Spinal cord (tissue), 10 donors: ENCODE data around the gene SLC49A3. TPM values are rescaled to one million over a fixed set of nuclear protein-coding genes. Genes with fewer than 3 reads are reported as not detected.
"Not testable (repeated sequence)": the region's sequence is repeated elsewhere in the genome, so short reads cannot be mapped to it uniquely, and the experiment has no call there.

ENCODE experiments used
- DNase-seq, 6 donors: peaks; one replicate each; pipeline versions ENCODE4 v3.0.0 to v3.0.0-alpha.2; 2013 to 2015; ENCODE audit warnings: low spot score in 6 of 6, low read depth in 4 of 6
- H3K27ac ChIP-seq: one replicate; pipeline ENCODE4 v1.5.1; 2013; ENCODE audit warnings: low read depth, low read length, control low read depth
- H3K27me3 ChIP-seq: one replicate; pipeline ENCODE4 v1.6.1; 2013; ENCODE audit warnings: low read length; ENCODE audit not compliant: control insufficient read depth, insufficient read depth
- H3K36me3 ChIP-seq: one replicate; pipeline ENCODE4 v1.6.1; 2013; ENCODE audit warnings: low read length; ENCODE audit not compliant: control insufficient read depth, insufficient read depth
- H3K4me1 ChIP-seq: one replicate; pipeline ENCODE4 v1.6.1; 2013; ENCODE audit warnings: low read length; ENCODE audit not compliant: control insufficient read depth, insufficient read depth
- H3K4me3 ChIP-seq: one replicate; pipeline ENCODE4 v1.5.1; 2013; ENCODE audit warnings: low read depth, low read length, control low read depth
- H3K9me3 ChIP-seq: one replicate; pipeline ENCODE4 v1.6.1; 2013; ENCODE audit warnings: low read length; ENCODE audit not compliant: control insufficient read depth, insufficient read depth
- WGBS: methylation state at CpG from one replicate; pipeline ENCODE4 v1.1.5; 2013; ENCODE audit warnings: missing lambda C conversion rate; ENCODE audit not compliant: insufficient coverage; 5-methylcytosine and 5-hydroxymethylcytosine counted together
- polyA plus RNA-seq, 2 donors: library from polyadenylated mRNA; unstranded; fragments of 120-200 nt; gene quantifications; one replicate each; pipeline ENCODE4 v1.2.1, GENCODE V29; 2013; ENCODE audit not compliant: insufficient read length in 2 of 2
- total RNA-seq, 2 donors: library from RNA; depleted of rRNA in 1 of 2; stranded (reverse); fragments of 120-200 nt in 1 of 2; fragments of >200 nt in 1 of 2; gene quantifications; one replicate each; pipeline versions ENCODE4 v1.2.3 to v1.2.4, GENCODE V29; 2013 to 2014
- donor health status: healthy.

SLC49A3 gene
- total and polyA plus RNA-seq, 4 donors: 1.6 to 6.4 (median 3.4) TPM

DNA sequence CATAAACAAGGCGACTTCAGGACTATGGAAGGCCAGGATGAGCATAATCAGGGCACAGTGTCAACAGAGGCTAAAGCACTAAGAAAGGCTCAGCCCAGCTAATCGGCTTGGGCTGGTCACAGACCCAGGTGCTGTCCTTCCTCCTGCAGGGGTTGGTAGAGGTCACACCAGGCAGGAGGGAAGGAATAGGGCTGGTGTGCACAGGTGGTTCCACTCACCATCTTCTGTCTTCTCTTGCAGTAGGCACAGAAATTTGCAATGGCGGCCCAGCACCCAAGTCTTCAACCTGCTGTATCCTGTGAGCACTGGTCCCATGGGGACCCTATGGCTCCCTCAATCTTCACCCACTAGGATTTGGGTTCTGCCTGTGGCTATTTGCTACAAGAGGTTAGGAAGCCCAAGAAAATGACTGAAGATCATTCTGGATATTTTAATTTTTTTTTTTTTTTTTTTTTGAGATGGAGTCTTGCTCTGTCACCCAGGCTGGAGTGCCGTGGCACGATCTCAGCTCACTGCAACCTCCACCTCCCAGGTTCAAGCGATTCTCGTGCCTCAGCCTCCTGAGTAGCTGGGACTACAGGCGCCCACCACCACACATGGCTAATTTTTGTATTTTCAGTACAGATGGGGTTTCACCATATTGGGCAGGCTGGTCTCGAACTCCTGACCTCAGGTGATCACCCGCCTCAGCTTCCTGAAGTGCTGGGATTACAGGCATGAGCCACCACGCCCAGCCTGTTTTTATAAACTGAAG, 19.0 kb downstream of the SLC49A3 start:
- 93% methylated on average over 5 of the region's 11 CpGs for WGBS
- not testable (repeated sequence) for H3K27me3 ChIP-seq, H3K4me3 ChIP-seq, H3K9me3 ChIP-seq, H3K27ac ChIP-seq, DNase-seq
- Histone ChIP-seq H3K4me1 (peaks cover 22% of the 10 kb centered on the region), H3K36me3 (peaks cover 42% of the 10 kb centered on the region)

- DNase-seq, H3K27ac ChIP-seq, H3K4me3 ChIP-seq, H3K9me3 ChIP-seq, H3K27me3 ChIP-seq: not testable (repeated sequence)
- Histone ChIP-seq H3K4me1 (peaks cover 27% of the 10 kb centered on the region), H3K36me3 (peaks cover 39% of the 10 kb centered on the region)
- 89% methylated on average over 6 of the region's 6 CpGs for WGBS
These were observed 20.7 kb downstream of the SLC49A3 start for GRCh38 chr4:668219-668618.

- Histone ChIP-seq H3K4me3 (no peak overlapping the region), H3K9me3 (no peaks in the 10 kb centered on the region), H3K27ac (no peak overlapping the region), H3K4me1 (peaks cover 33% of the 10 kb centered on the region), H3K36me3 (peaks cover 39% of the 10 kb centered on the region), H3K27me3 (no peaks in the 10 kb centered on the region)
- 51% methylated on average over 9 of the region's 10 CpGs for WGBS
- DNase-seq: no peak
These were observed 21.4 kb downstream of the SLC49A3 start for GRCh38 chr4:667545-667925.

DNA sequence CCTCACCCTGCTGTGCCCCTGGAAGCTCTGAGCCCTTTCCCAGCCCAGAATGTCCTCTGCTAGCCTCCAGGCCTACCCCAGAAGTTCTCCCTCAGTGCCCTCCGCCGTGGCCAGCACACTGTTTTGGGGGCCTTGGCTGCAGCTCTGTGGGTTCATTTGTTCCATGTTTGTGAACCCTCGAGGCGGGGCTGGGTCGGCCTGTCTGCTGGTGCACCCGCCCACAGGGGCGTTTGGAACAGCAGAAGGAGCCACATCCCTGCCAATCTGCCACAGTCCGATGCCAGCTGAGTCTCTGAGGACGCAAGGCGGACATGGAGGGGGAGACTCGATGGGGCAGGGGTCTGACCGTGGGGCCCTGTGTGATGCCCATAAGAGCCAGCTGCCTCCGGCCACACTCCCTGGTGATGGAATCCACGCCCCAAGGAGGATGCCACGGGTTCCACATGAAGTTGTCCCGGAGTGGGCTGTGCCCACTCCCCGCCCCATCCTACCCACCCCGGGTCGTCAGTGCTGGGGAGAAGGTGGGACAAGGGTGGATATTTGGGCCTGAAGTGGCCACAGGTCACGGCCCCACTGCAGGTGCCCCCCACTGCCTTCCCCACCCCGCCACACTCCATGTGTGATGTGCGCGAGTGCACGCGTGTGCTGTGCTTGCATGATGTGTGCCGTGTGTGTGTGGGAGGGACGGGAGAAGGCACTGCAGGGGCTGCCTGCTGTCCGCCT, 22.0 kb downstream of the SLC49A3 start:
- no peak overlapping the region for H3K27ac ChIP-seq
- WGBS: 92% methylated on average over 22 of the region's 28 CpGs
- DNase-seq: no peak
- peaks cover 36% of the 10 kb centered on the region for H3K4me1 ChIP-seq
- no peak overlapping the region for H3K4me3 ChIP-seq
- no peaks in the 10 kb centered on the region for H3K9me3 ChIP-seq
- no peaks in the 10 kb centered on the region for H3K27me3 ChIP-seq
- peaks cover 39% of the 10 kb centered on the region for H3K36me3 ChIP-seq

- 76% methylated on average over 21 of the region's 22 CpGs for WGBS
- no peak overlapping the region for H3K4me3 ChIP-seq
- no peak for DNase-seq
- no peaks in the 10 kb centered on the region for H3K9me3 ChIP-seq
- no peaks in the 10 kb centered on the region for H3K27me3 ChIP-seq
- peaks cover 36% of the 10 kb centered on the region for H3K4me1 ChIP-seq
- H3K27ac ChIP-seq: no peak overlapping the region
- H3K36me3 ChIP-seq: peaks cover 37% of the 10 kb centered on the region
These were observed 22.5 kb downstream of the SLC49A3 start for GRCh38 chr4:666436-666810.

GRCh38 chr4:665751-666435, 23.1 kb downstream of the SLC49A3 start:
- Histone ChIP-seq H3K36me3 (peaks cover 36% of the 10 kb centered on the region), H3K27me3 (no peaks in the 10 kb centered on the region), H3K9me3 (no peaks in the 10 kb centered on the region), H3K27ac (no peak overlapping the region), H3K4me3 (no peak overlapping the region), H3K4me1 (peaks cover 36% of the 10 kb centered on the region)
- WGBS: 71% methylated on average over 22 of the region's 22 CpGs
- no peak for DNase-seq

DNA sequence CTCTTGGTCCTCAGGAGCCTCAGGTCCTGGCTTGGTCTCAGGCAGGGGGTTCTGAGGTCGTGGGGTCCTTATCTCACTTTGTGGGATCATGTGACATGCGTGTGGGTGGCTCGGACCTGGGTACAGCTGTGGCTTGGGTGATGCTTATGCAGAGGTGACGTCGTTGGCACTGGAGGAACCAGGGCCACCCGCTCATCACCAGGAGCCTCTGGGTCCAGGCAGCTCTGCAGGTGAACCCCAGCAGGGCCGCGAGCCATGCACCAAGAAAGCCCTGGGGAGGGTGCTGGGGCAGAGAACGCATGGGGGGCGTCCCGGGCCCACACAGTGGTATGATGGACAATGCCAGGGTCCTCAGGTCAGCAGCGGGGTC, 23.6 kb downstream of the SLC49A3 start:
- Histone ChIP-seq H3K4me1 (peaks cover 36% of the 10 kb centered on the region), H3K27me3 (no peaks in the 10 kb centered on the region), H3K36me3 (peaks cover 38% of the 10 kb centered on the region), H3K27ac (no peak overlapping the region), H3K4me3 (no peak overlapping the region), H3K9me3 (no peaks in the 10 kb centered on the region)
- no peak for DNase-seq
- 94% methylated on average over 12 of the region's 12 CpGs for WGBS

- peaks cover 44% of the 10 kb centered on the region for H3K36me3 ChIP-seq
- no peaks in the 10 kb centered on the region for H3K9me3 ChIP-seq
- H3K4me3 ChIP-seq: no peak overlapping the region
- DNase-seq: no peak
- no peaks in the 10 kb centered on the region for H3K27me3 ChIP-seq
- 96% methylated on average over 22 of the region's 24 CpGs for WGBS
- peaks cover 36% of the 10 kb centered on the region for H3K4me1 ChIP-seq
- no peak overlapping the region for H3K27ac ChIP-seq
These were observed 24.2 kb downstream of the SLC49A3 start for GRCh38 chr4:664713-665231.

DNA sequence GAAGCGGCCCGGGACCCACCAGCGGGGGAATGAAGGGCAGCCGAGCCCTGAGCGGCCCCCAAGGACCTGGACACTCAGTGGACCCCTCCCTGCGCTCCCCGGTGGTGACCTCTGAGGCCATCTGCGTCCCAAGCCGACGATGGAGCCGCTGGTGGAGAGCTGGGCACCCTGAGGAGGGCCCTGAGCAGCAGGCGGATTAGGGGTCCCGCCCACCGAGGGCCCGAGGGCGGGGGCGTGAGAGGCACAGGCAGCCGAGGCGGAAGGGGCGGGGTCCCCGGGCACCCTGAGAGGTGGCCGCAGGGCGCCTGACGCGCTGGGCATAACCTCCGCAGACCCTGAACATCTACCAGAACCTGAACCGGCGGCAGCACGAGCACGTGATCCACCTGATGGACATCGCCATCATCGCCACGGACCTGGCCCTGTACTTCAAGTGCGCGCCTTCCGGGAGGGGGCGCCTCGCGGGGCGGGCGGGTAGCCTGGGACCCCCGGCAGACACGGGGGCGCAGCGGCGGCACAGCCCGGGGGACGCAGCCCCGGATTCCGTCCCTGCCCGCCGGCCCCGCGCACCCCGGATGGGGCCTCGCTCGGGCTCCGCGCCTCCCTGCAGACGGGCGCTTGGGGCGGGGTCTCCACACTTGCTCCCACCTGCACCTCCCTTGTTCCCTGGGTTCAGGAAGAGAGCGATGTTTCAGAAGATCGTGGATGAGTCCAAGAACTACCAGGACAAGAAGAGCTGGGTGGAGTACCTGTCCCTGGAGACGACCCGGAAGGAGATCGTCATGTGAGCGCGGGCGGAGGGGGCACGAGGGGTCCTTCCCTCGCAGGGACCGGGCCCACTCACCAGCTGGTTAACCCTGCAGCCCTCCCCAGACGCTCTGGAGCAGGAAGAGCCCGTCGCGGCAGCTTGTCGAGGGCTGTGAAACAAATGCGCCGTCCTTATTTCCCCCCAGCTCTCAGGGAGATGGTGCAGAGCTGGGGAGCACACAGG, 25.2 kb downstream of the SLC49A3 start:
- WGBS: 2% methylated on average over 80 of the region's 80 CpGs
- Histone ChIP-seq H3K4me1 (peaks cover 36% of the 10 kb centered on the region), H3K4me3 (peak overlapping the region; percentile 60), H3K27me3 (no peaks in the 10 kb centered on the region), H3K9me3 (no peaks in the 10 kb centered on the region), H3K36me3 (peaks cover 51% of the 10 kb centered on the region), H3K27ac (peak overlapping the region; percentile 33)
- peak in 4 of 6 donors; percentile 36 to 89 (median 63) for DNase-seq
